Stimulated activated naive B cell treated with anti-CD40 and anti-IgM and Interleukin-4, amounts not matched to agents 10 μg/mL and 1 μg/mL and 100 μg/mL, for 72 hours (primary cell): ENCODE measurements around the gene TNIP3.
A peak's percentile ranks its signal among the peaks of the same experiment; 100 is the strongest.
"Not testable (repeated sequence)": the region's sequence is repeated elsewhere in the genome, so short reads cannot be mapped to it uniquely, and the experiment has no call there.

Source experiments
- ATAC-seq, 2 donors: fragments of 150-1000 bp; cut with Tn5 transposase; replicated peaks; 2 replicates each; pipeline ENCODE4 v1.10.0; 2021; ENCODE audit warnings: moderate library complexity in 1 of 2
- DNase-seq: peaks from one replicate; pipeline ENCODE4 v3.0.0; 2021
- H3K27ac Mint-ChIP-seq: one replicate; pipeline ENCODE4 v1.8.0; 2022; ENCODE audit warnings: mild to moderate bottlenecking, mixed read lengths
- H3K27me3 Mint-ChIP-seq, 2 donors: one replicate each; pipeline ENCODE4 v1.8.0; 2022; ENCODE audit warnings: mixed read lengths in 2 of 2
- H3K36me3 Mint-ChIP-seq, 2 donors: one replicate each; pipeline ENCODE4 v1.8.0; 2022; ENCODE audit warnings: mixed read lengths in 2 of 2, mild to moderate bottlenecking in 1 of 2
- H3K4me1 Mint-ChIP-seq, 2 donors: one replicate each; pipeline ENCODE4 v1.8.0; 2022; ENCODE audit warnings: mixed read lengths in 2 of 2, mild to moderate bottlenecking in 1 of 2
- H3K4me3 Mint-ChIP-seq, 2 donors: one replicate each; pipeline ENCODE4 v1.8.0; 2022; ENCODE audit warnings: mild to moderate bottlenecking in 2 of 2, mixed read lengths in 2 of 2, moderate library complexity in 1 of 2
- H3K9me3 Mint-ChIP-seq, 2 donors: one replicate each; pipeline ENCODE4 v1.8.0; 2022; ENCODE audit warnings: mixed read lengths in 2 of 2, mild to moderate bottlenecking in 1 of 2

The TNIP3 gene

DNA sequence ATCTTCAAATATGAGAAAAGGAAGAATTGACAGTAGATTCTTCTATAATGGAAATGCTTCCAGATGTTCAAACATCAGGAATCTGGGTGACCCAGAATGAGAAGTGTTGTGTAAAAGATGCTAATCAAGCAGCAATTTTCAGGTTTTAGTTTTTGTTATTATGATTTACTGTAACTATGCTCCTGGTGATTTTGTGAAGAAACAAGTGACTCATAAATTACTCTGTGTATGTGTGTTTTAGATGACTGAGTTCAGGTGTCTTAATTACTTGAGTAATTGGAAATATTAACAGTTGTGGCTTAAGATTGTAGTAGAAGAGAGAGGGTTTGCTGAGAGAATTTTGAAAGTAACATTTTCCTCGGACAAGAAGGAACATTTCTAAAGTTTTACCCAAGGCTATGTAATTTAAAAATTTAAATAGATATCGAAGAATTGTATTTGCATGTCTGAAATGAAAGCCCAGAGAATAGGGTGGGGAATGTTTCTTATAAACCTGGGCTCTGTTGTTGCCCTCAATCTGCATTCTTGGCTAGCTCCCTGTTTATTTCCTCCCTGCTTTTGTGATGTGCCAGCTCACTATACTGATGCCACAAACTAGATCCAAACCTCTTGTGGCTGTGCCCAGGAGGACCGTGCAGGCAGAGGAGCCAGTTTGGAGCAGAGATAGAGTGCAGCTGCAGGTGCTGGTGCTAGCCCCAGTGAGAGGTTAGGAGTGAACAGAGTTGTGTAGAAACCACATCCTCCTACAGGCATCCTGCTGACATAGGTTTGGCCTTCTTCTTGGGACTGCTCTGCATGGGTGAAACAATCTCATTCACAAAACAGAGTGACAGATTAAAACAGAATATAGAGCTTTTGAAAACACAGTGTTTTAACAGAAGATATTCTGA, 25.4 kb upstream of the TNIP3 start:
- ATAC-seq (peak; percentile 54 to 57), DNase-seq (no peak)
- Mint-ChIP-seq H3K27ac (no peak overlapping the region), H3K9me3 (no peaks in the 10 kb centered on the region), H3K27me3 (peaks cover 3 to 13% of the 10 kb centered on the region in 2 donors), H3K36me3 (no peaks in the 10 kb centered on the region), H3K4me3 (no peak overlapping the region), H3K4me1 (peaks cover 4 to 6% of the 10 kb centered on the region in 2 donors)

DNA sequence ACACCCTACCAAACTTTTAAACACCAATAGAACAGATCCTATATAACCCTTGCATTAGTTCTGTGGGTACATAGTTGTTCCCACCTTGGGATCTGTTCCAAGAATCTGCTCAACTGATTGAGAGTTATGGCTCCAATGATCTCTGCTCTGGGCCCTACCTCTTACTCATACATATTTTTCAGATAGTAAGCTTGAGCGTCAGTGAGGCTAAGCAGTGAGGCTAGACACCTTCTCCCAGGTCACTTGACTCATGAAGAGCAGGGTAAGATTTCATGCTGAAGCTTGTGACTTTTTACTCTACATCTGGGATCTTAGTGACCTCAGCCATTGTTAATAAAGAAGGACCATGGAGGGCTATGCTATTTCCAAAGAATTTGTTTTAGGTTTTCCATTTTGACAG, 23.1 kb upstream of the TNIP3 start:
- Mint-ChIP-seq H3K36me3 (no peaks in the 10 kb centered on the region), H3K9me3 (no peaks in the 10 kb centered on the region), H3K27ac (no peak overlapping the region), H3K4me3 (no peak overlapping the region), H3K4me1 (peaks cover 4 to 6% of the 10 kb centered on the region in 2 donors), H3K27me3 (peaks cover 3 to 13% of the 10 kb centered on the region in 2 donors)
- ATAC-seq (no peak), DNase-seq (no peak)

DNA sequence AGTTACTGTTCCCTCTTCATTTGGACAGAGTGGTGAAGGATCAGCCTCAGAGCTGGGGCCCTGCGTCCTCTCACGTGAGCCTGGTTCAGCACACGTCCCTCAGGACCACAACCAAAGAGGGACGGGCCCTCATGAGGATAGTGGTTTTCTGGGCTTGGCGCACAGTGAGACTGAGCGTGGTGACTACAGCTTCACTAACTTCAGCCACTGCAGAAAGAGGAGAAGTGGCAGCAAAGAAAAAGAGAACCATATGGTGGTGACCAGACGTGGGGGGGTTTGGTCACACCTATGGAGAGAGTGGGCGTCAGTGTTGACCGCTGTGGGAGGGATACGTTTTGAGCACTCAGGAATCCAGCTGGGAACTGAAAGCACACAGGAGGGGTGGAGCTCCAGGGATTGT, 21.8 kb upstream of the TNIP3 start:
- H3K9me3 Mint-ChIP-seq: no peaks in the 10 kb centered on the region
- ATAC-seq: peak; percentile 91 to 96
- H3K4me3 Mint-ChIP-seq: no peak overlapping the region
- H3K36me3 Mint-ChIP-seq: no peaks in the 10 kb centered on the region
- H3K27ac Mint-ChIP-seq: no peak overlapping the region
- H3K27me3 Mint-ChIP-seq: peaks cover 3 to 13% of the 10 kb centered on the region in 2 donors
- H3K4me1 Mint-ChIP-seq: peaks cover 4 to 6% of the 10 kb centered on the region in 2 donors
- peak; percentile 23 for DNase-seq

DNA sequence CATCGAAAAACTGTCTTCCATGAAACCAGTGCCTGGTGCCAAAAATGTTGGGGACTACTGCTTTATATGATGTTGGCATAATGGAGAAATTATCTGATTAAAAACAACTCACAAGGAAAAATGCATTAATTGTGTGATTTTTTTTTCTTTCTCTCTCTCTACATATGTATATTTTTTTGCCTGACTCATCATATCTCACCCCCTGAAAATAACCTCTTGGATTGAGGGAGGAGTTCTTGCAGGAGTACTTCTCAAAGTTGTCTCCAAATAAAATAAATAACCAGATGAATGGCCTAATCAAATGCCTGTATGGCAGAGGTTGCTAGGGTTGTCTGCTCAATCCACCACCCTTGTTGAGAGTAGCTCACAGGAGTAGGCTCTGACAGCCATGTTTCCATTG, 19.9 kb upstream of the TNIP3 start:
- Mint-ChIP-seq H3K4me3 (no peak overlapping the region), H3K4me1 (peaks cover 4 to 6% of the 10 kb centered on the region in 2 donors), H3K27me3 (peaks cover 7% of the 10 kb centered on the region in 2 donors), H3K27ac (no peak overlapping the region), H3K9me3 (peaks cover 0 to 2% of the 10 kb centered on the region in 2 donors), H3K36me3 (no peaks in the 10 kb centered on the region)
- no peak for ATAC-seq
- DNase-seq: no peak

DNA sequence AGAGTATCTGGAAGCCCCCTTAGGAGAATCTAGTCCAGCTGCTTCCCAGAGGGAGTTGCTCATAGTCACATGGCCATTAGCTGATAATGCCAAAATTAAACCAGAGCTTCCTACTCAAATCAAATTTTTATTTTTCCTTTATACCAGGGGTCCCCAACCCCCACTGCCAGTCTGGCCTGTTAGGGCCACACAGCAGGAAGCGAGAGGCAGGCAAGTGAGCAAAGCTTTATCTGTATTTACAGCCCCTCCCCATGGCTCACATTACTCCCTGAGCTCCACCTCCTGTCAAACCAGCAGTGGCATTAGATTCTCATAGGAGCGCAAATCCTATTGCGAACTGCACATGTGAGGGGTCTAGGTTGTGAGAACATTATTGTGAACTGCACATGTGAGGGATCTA, 19.2 kb upstream of the TNIP3 start:
- H3K27ac Mint-ChIP-seq: no peak overlapping the region
- H3K4me1 Mint-ChIP-seq: peaks cover 4 to 6% of the 10 kb centered on the region in 2 donors
- H3K4me3 Mint-ChIP-seq: no peak overlapping the region
- ATAC-seq (no peak), DNase-seq (no peak)
- H3K9me3 Mint-ChIP-seq: peaks cover 0 to 2% of the 10 kb centered on the region in 2 donors
- no peaks in the 10 kb centered on the region for H3K36me3 Mint-ChIP-seq
- H3K27me3 Mint-ChIP-seq: peaks cover 7 to 13% of the 10 kb centered on the region in 2 donors

DNA sequence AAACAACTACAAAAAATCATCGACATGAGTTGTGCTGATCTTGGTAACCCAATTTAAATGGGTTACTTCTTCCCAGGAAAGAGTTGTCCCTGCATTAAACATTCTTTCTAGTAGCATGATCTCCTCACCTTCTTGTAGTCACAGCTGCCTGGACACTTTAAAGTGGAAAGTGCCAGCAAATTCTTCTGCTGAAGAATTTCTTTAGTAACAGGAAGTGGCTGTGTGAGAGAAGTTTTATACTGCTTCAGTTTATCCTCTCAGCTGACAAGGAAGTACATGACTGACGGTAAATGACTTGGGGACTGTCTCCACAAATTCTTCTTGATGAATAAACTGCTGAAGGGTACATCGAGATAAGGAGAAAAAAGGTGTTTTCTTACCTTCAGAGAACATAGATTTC, 18.2 kb upstream of the TNIP3 start:
- DNase-seq: no peak
- H3K27ac Mint-ChIP-seq: no peak overlapping the region
- H3K36me3 Mint-ChIP-seq: no peaks in the 10 kb centered on the region
- peaks cover 6 to 19% of the 10 kb centered on the region in 2 donors for H3K27me3 Mint-ChIP-seq
- no peak overlapping the region for H3K4me3 Mint-ChIP-seq
- peaks cover 0 to 2% of the 10 kb centered on the region in 2 donors for H3K9me3 Mint-ChIP-seq
- peaks cover 4 to 6% of the 10 kb centered on the region in 2 donors for H3K4me1 Mint-ChIP-seq
- ATAC-seq: no peak

DNA sequence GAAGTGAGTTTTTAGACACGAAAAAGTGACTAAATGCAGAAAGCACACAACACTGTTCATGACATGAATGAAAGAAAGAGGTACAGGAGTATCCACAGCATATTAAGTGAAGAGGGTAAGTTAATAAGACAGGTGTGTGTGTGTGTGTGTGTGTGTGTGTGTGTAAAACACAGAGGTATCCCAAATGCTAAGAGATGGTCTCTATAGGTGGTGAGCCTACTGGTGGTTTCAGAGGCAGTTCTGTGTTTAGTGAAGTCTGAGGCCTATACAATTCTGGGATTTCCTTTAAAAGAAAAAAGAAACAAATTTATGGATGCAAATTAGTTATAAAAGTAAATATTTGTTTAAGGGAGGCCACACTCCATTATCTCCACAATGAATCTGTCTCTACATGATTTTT, 17.4 kb upstream of the TNIP3 start:
- Mint-ChIP-seq H3K36me3 (no peaks in the 10 kb centered on the region), H3K9me3 (peaks cover 0 to 2% of the 10 kb centered on the region in 2 donors), H3K27me3 (peaks cover 4 to 16% of the 10 kb centered on the region in 2 donors), H3K27ac (no peak overlapping the region), H3K4me1 (peaks cover 5 to 6% of the 10 kb centered on the region in 2 donors), H3K4me3 (no peak overlapping the region)
- DNase-seq (no peak), ATAC-seq (no peak)

DNA sequence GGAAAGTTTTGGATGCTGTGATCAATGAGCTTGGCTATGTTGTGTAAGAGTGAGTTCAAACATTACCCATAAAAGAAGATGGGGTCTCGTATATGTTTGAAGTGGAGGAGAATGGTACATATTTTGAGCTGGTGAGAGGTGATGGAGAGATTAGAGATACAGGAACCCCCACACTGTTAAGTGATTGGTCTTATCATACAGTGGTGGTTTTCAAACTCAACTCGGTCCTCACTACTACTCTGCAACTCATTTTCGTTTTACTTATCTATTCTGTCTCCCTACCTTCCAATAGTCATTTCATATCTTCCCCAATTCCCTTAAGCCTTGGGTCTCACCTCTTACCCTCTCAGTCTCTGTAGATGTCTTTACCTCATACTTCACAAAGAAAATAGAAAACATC, 16.4 kb upstream of the TNIP3 start:
- peaks cover 0 to 1% of the 10 kb centered on the region in 2 donors for H3K4me1 Mint-ChIP-seq
- H3K9me3 Mint-ChIP-seq: peaks cover 0 to 2% of the 10 kb centered on the region in 2 donors
- no peak for ATAC-seq
- H3K27me3 Mint-ChIP-seq: peaks cover 4 to 16% of the 10 kb centered on the region in 2 donors
- no peak overlapping the region for H3K27ac Mint-ChIP-seq
- no peaks in the 10 kb centered on the region for H3K36me3 Mint-ChIP-seq
- no peak overlapping the region for H3K4me3 Mint-ChIP-seq
- DNase-seq: no peak

DNA sequence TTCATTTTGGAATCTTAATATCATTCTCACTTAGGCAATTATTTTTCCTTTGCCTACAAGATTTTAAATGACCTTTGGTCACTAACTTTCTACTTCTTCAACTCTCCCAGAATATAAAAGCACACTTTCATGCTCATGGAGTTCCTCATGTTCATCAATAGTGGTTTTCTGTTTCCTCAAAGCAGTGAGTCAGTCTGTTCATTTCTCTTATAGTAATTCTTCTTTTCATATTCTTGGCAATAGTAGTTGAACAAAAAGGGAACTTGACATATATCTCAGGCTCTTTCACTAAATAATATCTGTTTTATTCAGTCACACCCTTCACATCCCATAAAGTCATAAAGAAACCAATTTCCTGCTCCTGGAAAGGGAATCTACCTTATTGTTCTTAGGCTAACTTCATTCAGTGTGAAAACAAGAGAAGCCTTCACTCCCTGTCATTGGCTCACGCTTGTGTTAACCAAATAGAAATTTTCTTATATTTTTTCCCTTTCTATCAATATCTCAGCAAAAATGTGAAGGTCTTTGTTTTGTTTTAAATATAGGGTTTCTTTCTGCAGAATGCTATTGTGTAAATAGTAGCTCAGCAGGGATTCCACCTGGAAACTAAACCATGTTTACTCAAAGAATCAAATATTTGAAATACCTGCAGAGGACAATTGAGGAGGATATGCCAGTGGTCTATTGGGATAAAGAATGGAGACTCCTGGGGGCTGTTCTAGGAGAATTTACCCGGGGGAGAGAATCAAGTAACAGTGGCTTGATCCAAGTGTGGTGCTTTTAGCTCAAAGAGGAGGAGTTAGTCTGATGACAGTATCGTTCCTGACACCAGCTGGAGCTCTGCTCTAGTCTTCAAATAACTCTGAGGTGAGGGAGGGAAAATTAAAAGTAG, 13.4 kb upstream of the TNIP3 start:
- Mint-ChIP-seq H3K27ac (no peak overlapping the region), H3K4me1 (peaks cover 0 to 1% of the 10 kb centered on the region in 2 donors), H3K27me3 (peaks cover 7 to 16% of the 10 kb centered on the region in 2 donors), H3K4me3 (no peak overlapping the region), H3K36me3 (no peaks in the 10 kb centered on the region), H3K9me3 (peaks cover 0 to 2% of the 10 kb centered on the region in 2 donors)
- DNase-seq (no peak), ATAC-seq (peak; percentile 44 to 47)

DNA sequence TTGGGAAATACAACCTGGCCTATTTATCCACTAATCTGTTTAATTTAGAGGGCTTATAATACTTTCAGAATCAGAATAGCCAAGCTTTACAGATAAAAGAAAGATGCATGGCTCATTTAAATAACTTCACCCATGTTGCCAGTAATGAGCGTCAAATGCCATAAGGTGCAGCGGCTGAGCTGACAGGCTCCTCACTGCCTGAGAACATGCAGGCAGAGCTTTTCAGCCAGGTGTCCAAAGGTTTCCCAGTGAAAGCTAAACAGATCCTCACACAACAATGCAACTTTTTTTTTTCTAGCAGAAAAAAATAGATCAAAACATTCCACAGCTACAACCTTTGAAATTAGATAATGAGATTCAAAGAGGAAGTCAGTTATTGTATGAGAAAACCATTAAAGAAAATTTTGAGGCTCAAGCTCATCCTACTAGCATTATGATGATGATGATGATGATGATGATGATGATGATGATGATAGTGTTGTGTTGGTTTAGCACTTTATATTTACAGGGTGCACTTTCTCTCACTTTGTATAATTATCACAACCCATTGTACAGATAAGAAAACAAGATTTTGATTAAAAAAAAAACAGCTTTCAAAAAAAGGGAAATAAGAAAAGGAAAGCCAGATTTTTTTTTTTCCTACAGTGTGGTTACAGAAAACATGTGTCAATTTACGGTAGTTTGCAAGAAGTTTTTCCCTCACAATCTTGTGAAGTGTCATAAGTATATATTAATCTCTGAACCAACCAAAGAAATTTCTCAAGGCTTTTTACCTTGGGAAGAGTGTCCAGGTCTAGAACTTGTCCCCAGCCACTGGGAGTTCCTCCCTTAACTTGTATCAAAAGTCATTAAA, 12.2 kb upstream of the TNIP3 start:
- no peak overlapping the region for H3K27ac Mint-ChIP-seq
- no peak for ATAC-seq
- peaks cover 0 to 2% of the 10 kb centered on the region in 2 donors for H3K9me3 Mint-ChIP-seq
- peaks cover 0 to 1% of the 10 kb centered on the region in 2 donors for H3K4me1 Mint-ChIP-seq
- H3K4me3 Mint-ChIP-seq: no peak overlapping the region
- H3K27me3 Mint-ChIP-seq: peaks cover 12 to 16% of the 10 kb centered on the region in 2 donors
- no peak for DNase-seq
- H3K36me3 Mint-ChIP-seq: no peaks in the 10 kb centered on the region

DNA sequence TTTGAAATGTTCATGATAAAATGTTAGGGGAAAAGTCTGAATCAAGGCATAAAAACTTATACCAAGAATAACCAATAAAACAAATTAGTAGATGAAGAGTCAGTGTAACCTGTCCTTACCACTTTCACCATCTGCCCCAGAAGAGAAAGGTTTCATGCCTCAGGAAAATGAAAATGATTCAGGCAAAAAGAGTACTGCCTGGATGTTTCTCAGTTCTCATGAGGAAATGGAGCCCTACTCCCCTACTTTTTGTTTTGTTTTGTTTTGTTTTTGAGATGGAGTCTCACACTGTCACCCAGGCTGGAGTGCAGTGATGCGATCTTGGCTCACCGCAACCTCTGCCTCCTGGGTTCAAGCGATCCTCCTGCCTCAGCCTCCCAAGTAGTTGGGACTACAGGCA, 7.4 kb upstream of the TNIP3 start:
- H3K9me3 Mint-ChIP-seq, DNase-seq, H3K36me3 Mint-ChIP-seq, ATAC-seq, H3K4me3 Mint-ChIP-seq, H3K27ac Mint-ChIP-seq: not testable (repeated sequence)
- Mint-ChIP-seq H3K4me1 (peaks cover 8 to 12% of the 10 kb centered on the region in 2 donors), H3K27me3 (peaks cover 0 to 15% of the 10 kb centered on the region in 2 donors)

DNA sequence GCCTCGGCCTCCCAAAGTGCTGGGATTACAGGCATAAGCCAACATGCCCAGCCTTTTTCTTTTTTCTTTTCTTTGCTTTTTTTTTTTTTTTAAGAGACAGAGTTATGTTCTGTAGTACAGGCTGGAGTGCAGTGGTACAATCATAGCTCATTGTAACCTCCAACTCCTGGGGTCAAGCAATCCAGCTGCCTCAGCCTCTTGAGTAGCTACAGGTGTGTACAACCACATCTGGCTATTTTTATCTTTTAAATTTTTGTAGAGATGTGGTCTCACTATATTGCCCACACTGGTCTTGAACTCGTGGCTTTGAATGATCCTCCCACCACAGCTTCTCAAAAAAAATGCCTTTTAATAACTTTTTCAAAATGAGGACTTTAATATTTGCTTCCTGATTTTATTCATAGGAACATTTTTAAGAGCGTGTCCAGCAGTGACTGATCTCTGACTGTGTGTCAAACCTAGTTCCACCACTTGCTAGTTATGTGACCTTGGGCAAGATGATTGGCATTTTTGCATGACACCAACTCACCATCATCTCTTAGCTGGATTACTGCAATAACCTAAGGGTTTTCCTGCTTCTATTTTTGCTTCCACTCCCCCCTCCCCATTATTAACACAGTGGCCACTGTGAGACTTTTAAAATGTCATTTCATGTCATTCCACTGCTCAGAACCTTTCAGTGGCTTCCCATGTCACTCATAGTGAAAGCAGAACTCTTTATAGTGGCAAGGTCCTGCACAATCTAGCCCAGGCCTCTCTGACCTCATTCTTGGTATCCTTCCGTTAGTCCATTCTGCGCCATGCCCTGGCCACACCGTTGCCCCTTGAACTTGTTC, 4.5 kb upstream of the TNIP3 start:
- peak; percentile 25 for DNase-seq
- peaks cover 8 to 12% of the 10 kb centered on the region in 2 donors for H3K4me1 Mint-ChIP-seq
- peaks cover 0 to 11% of the 10 kb centered on the region in 2 donors for H3K27me3 Mint-ChIP-seq
- H3K36me3 Mint-ChIP-seq: no peaks in the 10 kb centered on the region
- no peak overlapping the region for H3K4me3 Mint-ChIP-seq
- peak overlapping the region; percentile 26 for H3K27ac Mint-ChIP-seq
- peak; percentile 89 to 93 for ATAC-seq
- peaks cover 2 to 5% of the 10 kb centered on the region in 2 donors for H3K9me3 Mint-ChIP-seq

DNA sequence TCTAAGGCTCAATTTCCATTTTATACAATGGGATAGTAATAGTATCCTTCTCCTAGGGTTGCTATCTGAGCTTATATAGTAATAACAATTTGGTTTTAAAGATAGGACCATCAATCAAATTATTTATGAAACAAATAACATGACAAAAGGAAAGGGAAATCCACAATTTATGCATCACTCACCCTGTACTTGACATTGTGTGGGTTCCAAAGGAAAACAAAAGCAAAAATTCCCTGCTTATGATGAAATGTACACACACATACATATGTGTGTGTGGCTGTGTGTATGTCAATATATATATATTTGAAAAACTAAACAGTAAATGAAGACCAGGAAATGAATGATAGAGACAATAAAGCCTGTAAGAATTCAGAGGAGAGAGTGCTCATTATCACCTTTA, 2.9 kb upstream of the TNIP3 start:
- Mint-ChIP-seq H3K27me3 (peaks cover 0 to 8% of the 10 kb centered on the region in 2 donors), H3K36me3 (no peaks in the 10 kb centered on the region), H3K9me3 (peaks cover 2 to 5% of the 10 kb centered on the region in 2 donors), H3K4me1 (peaks cover 8 to 12% of the 10 kb centered on the region in 2 donors), H3K4me3 (no peak overlapping the region), H3K27ac (no peak overlapping the region)
- DNase-seq (no peak), ATAC-seq (no peak)
